GM21723 (cell line): ENCODE measurements around the gene UBR3.
"Not testable (repeated sequence)": the region's sequence is repeated elsewhere in the genome, so short reads cannot be mapped to it uniquely, and the experiment has no call there.

Experiments used
- ATAC-seq: cut with Tn5 transposase; IDR thresholded peaks from one replicate; pipeline ENCODE4 v1.9.1; 2021; ENCODE audit warnings: mild to moderate bottlenecking, moderate library complexity; ENCODE audit not compliant: unreplicated experiment

Gene UBR3

GRCh38 chr2:169945515-169945914, 118.3 kb downstream of the UBR3 start:
- ATAC-seq: no peak

GRCh38 chr2:169946092-169946491, 118.8 kb downstream of the UBR3 start:
- ATAC-seq: no peak

GRCh38 chr2:169946546-169946945, 119.3 kb downstream of the UBR3 start:
- no peak for ATAC-seq

GRCh38 chr2:169955940-169956339, 128.7 kb downstream of the UBR3 start:
- no peak for ATAC-seq

- ATAC-seq: not testable (repeated sequence)
Observed at GRCh38 chr2:169957219-169957618, 130.0 kb downstream of the UBR3 start.

- ATAC-seq: no peak
Observed at GRCh38 chr2:169961911-169962310, 134.7 kb downstream of the UBR3 start.

- no peak for ATAC-seq
Observed at GRCh38 chr2:169963786-169964185, 136.5 kb downstream of the UBR3 start.

GRCh38 chr2:169964740-169965139, 137.5 kb downstream of the UBR3 start:
- no peak for ATAC-seq

GRCh38 chr2:169965495-169965894, 138.2 kb downstream of the UBR3 start:
- no peak for ATAC-seq

- no peak for ATAC-seq
Observed at GRCh38 chr2:169966454-169966853, 139.2 kb downstream of the UBR3 start.

- no peak for ATAC-seq
Observed at GRCh38 chr2:169968743-169969142, 141.5 kb downstream of the UBR3 start.

GRCh38 chr2:169975221-169975620, 148.0 kb downstream of the UBR3 start:
- no peak for ATAC-seq

- ATAC-seq: no peak
Observed at GRCh38 chr2:169976335-169976851, 149.1 kb downstream of the UBR3 start.

GRCh38 chr2:169977530-169977929, 150.3 kb downstream of the UBR3 start:
- no peak for ATAC-seq

- no peak for ATAC-seq
Observed at GRCh38 chr2:169978402-169979017, 151.3 kb downstream of the UBR3 start.

GRCh38 chr2:169979025-169979424, 151.8 kb downstream of the UBR3 start:
- no peak for ATAC-seq

GRCh38 chr2:169980001-169980400, 152.7 kb downstream of the UBR3 start:
- no peak for ATAC-seq

GRCh38 chr2:169980643-169981042, 153.4 kb downstream of the UBR3 start:
- ATAC-seq: no peak

- ATAC-seq: no peak
Observed at GRCh38 chr2:169982929-169983328, 155.7 kb downstream of the UBR3 start.

GRCh38 chr2:169983506-169983905, 156.3 kb downstream of the UBR3 start:
- no peak for ATAC-seq

GRCh38 chr2:169984145-169984544, 156.9 kb downstream of the UBR3 start:
- no peak for ATAC-seq

- no peak for ATAC-seq
Observed at GRCh38 chr2:169994752-169995151, 167.5 kb downstream of the UBR3 start.
